OCI-LY1 (cell line): ENCODE results near the gene ZBP1.

Source experiments
- H2AFZ ChIP-seq: fragments of 200-600 bp; sonication (generic), shearing (Covaris generic); 2 replicates; pipeline ENCODE4 v1.6.0; 2014; ENCODE audit warnings: antibody characterized with exemption, mild to moderate bottlenecking, low read length
- H3F3A ChIP-seq: fragments of 200-600 bp; sonication (generic), shearing (Covaris generic); 2 replicates; pipeline ENCODE4 v1.6.0; 2014; ENCODE audit warnings: mild to moderate bottlenecking, antibody characterized with exemption, low read length, moderate library complexity; ENCODE audit not compliant: insufficient read depth
- H3K27ac ChIP-seq: fragments of 200-600 bp; sonication (generic); 2 replicates; pipeline ENCODE4 v1.5.1; 2014; ENCODE audit warnings: low read length, mixed run types, mild to moderate bottlenecking, low read depth; ENCODE audit not compliant: poor library complexity, severe bottlenecking
- H3K27me3 ChIP-seq: fragments of 200-600 bp; sonication (generic); 2 replicates; pipeline ENCODE4 v1.6.0; 2014; ENCODE audit warnings: antibody characterized with exemption, mild to moderate bottlenecking, low read length, moderate library complexity; ENCODE audit not compliant: insufficient read depth
- H3K36me3 ChIP-seq: fragments of 200-600 bp; sonication (generic); 2 replicates; pipeline ENCODE4 v1.6.1; 2014; ENCODE audit warnings: mild to moderate bottlenecking, antibody characterized with exemption, low read length, moderate library complexity, mixed read lengths; ENCODE audit not compliant: insufficient read depth
- H3K4me1 ChIP-seq: fragments of 200-600 bp; sonication (generic); 2 replicates; pipeline ENCODE4 v1.5.1; 2014; ENCODE audit warnings: mild to moderate bottlenecking, low read length, moderate library complexity; ENCODE audit not compliant: insufficient read depth, severe bottlenecking
- H3K4me2 ChIP-seq: fragments of 200-600 bp; sonication (generic), shearing (Covaris generic); 2 replicates; pipeline ENCODE4 v1.6.1; 2014; ENCODE audit warnings: low read length
- H3K4me3 ChIP-seq: fragments of 200-600 bp; sonication (generic); 2 replicates; pipeline ENCODE4 v1.5.1; 2014; ENCODE audit warnings: low read length, low read depth, mild to moderate bottlenecking, mixed read lengths; ENCODE audit not compliant: poor library complexity, severe bottlenecking
- H3K79me2 ChIP-seq: fragments of 200-600 bp; shearing (Covaris generic); 2 replicates; pipeline ENCODE4 v1.6.1; 2016; ENCODE audit warnings: mixed run types, low read length, mixed read lengths; ENCODE audit not compliant: insufficient read depth
- H3K9ac ChIP-seq: fragments of 200-600 bp; sonication (generic), shearing (Covaris generic); 2 replicates; pipeline ENCODE4 v1.6.1; 2014; ENCODE audit warnings: mild to moderate bottlenecking, low read length, mixed read lengths
- H3K9me2 ChIP-seq: fragments of 200-600 bp; sonication (generic), shearing (Covaris generic); 2 replicates; pipeline ENCODE4 v1.6.1; 2014; ENCODE audit warnings: low read depth, mild to moderate bottlenecking, low read length, mixed read lengths
- H3K9me3 ChIP-seq: fragments of 200-600 bp; shearing (Covaris generic); 2 replicates; pipeline ENCODE4 v1.6.1; 2014; ENCODE audit warnings: low read length, mixed read lengths
- H4K20me1 ChIP-seq: fragments of 200-600 bp; sonication (generic), shearing (Covaris generic); 2 replicates; pipeline ENCODE4 v1.6.0; 2016; ENCODE audit warnings: mild to moderate bottlenecking, low read length; ENCODE audit not compliant: insufficient read depth
- EZH2 ChIP-seq: fragments of 200-600 bp; sonication (generic), shearing (Covaris generic); IDR thresholded peaks from 2 replicates; pipeline ENCODE4 v1.8.0; 2017; ENCODE audit warnings: borderline replicate concordance, mixed run types, mild to moderate bottlenecking, antibody characterized with exemption, low read length, moderate library complexity, mixed read lengths
- TF ChIP-seq, protein P1 (sequence below): fragments of 200-600 bp; sonication (generic), shearing (Covaris generic); IDR thresholded peaks from 2 replicates; pipeline ENCODE4 v1.5.1; 2017; ENCODE audit warnings: mild to moderate bottlenecking, antibody characterized with exemption, low read length, moderate library complexity, mixed read lengths

ZBP1 gene

DNA sequence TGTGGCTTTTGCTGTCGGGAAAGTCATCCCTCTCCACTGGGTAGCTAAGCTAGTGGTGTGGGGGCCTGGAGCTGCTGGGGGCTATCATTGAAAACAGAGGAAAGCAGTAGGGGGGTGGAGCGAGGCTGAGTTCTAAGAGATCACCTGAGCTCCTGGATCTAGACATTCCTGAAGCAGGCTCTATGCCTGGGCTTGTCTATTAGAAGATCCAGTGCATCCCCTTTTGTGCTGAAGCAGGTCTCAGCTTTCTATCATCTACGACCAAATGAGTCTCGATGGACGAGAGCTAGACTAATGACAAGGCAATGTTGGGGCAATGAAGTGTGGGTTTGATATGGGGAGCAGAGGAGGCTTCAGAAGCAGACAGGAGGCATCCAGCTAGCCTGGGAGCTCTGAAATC, 18.5 kb downstream of the ZBP1 start:
- no peaks in the 10 kb centered on the region for H3K9me2 ChIP-seq
- peaks cover 6% of the 10 kb centered on the region for H3K4me1 ChIP-seq
- peaks cover 13% of the 10 kb centered on the region for H3K27me3 ChIP-seq
- TF ChIP-seq EZH2 = no peak
- TF ChIP-seq, protein P1, sequence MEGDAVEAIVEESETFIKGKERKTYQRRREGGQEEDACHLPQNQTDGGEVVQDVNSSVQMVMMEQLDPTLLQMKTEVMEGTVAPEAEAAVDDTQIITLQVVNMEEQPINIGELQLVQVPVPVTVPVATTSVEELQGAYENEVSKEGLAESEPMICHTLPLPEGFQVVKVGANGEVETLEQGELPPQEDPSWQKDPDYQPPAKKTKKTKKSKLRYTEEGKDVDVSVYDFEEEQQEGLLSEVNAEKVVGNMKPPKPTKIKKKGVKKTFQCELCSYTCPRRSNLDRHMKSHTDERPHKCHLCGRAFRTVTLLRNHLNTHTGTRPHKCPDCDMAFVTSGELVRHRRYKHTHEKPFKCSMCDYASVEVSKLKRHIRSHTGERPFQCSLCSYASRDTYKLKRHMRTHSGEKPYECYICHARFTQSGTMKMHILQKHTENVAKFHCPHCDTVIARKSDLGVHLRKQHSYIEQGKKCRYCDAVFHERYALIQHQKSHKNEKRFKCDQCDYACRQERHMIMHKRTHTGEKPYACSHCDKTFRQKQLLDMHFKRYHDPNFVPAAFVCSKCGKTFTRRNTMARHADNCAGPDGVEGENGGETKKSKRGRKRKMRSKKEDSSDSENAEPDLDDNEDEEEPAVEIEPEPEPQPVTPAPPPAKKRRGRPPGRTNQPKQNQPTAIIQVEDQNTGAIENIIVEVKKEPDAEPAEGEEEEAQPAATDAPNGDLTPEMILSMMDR = no peak
- H2AFZ ChIP-seq = no peak overlapping the region
- no peak overlapping the region for H3K27ac ChIP-seq
- H4K20me1 ChIP-seq = no peaks in the 10 kb centered on the region
- H3K4me2 ChIP-seq = no peak overlapping the region
- no peaks in the 10 kb centered on the region for H3F3A ChIP-seq
- H3K9ac ChIP-seq = no peak overlapping the region
- H3K4me3 ChIP-seq = no peak overlapping the region
- no peaks in the 10 kb centered on the region for H3K79me2 ChIP-seq
- H3K36me3 ChIP-seq = no peaks in the 10 kb centered on the region
- no peaks in the 10 kb centered on the region for H3K9me3 ChIP-seq

DNA sequence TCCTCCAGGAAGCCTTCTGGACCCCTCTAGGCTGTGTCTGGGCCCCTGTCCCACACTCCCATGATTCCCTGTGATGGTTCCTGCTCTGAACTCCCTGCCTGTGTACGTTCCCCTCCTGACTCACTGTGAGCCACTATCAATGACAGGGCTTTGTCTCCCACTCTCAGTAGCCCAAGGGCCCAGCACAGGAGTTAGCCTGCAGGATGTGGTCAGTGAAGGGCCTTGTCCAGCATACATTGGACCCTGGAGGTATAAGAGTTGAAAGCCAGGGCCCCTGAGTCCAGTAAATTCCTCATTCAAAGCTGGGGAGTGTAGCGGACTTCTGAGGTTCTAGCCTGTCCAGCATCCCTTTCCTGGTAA, 19.0 kb downstream of the ZBP1 start:
- TF ChIP-seq EZH2 = no peak
- TF ChIP-seq, protein P1 = no peak
- no peak overlapping the region for H3K4me2 ChIP-seq
- no peaks in the 10 kb centered on the region for H4K20me1 ChIP-seq
- H3F3A ChIP-seq = no peaks in the 10 kb centered on the region
- no peak overlapping the region for H3K9ac ChIP-seq
- H3K27me3 ChIP-seq = peaks cover 13% of the 10 kb centered on the region
- no peak overlapping the region for H2AFZ ChIP-seq
- no peaks in the 10 kb centered on the region for H3K9me3 ChIP-seq
- H3K9me2 ChIP-seq = no peaks in the 10 kb centered on the region
- no peaks in the 10 kb centered on the region for H3K79me2 ChIP-seq
- H3K4me3 ChIP-seq = no peak overlapping the region
- peaks cover 7% of the 10 kb centered on the region for H3K4me1 ChIP-seq
- H3K27ac ChIP-seq = no peak overlapping the region
- no peaks in the 10 kb centered on the region for H3K36me3 ChIP-seq

DNA sequence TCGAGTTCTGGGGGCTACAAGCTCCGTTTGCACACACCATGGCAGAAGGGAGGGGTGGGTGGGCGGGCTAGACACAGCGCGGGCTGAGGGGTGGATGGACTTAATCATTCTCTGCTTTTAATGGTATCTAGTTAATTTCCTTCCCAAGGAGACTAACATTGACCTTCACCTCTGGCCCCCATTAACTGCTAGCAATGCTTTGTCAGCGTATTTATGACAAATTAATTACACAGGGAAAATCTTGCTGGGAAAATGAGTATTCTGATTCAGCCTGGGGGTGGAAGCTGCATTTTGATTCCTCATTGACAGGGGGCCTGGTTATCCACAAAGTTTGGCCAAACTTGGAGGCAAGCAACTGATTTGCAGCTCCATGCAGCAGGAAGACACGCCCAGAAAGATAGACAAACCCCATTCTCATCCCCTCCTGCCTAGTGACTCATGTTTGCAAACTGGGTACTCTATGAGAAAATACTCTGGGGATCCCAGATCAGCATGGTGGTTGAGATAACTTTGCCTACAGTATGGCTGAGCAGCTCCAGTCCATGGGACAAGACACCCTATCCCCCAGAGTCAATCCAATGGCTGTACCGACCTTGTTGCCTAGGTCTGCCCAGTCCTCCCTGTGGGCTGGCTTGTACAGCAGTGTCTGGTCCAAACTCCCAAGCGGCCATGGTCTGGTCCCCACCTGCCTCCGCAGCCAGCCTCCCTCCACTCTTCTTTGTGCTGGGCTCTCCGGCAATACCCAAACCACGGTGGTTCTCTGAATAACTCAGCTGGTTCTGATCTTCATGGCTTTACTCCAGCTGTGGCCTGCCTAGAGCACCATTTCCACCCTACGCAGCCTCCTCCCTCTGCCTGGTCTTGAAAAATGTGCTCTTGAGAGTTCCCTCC, 19.7 kb downstream of the ZBP1 start:
- Histone ChIP-seq H3K36me3 (no peaks in the 10 kb centered on the region), H2AFZ (no peak overlapping the region), H3K4me3 (no peak overlapping the region), H3K79me2 (no peaks in the 10 kb centered on the region), H3K27ac (no peak overlapping the region), H3K9me3 (no peaks in the 10 kb centered on the region), H3K27me3 (peaks cover 13% of the 10 kb centered on the region), H3F3A (no peaks in the 10 kb centered on the region), H3K9me2 (no peaks in the 10 kb centered on the region), H3K4me2 (no peak overlapping the region), H4K20me1 (no peaks in the 10 kb centered on the region), H3K4me1 (peaks cover 7% of the 10 kb centered on the region), H3K9ac (no peak overlapping the region)
- TF ChIP-seq, protein P1 = no peak
- TF ChIP-seq EZH2 = no peak
